ENCODE data around the gene ACAD9.

The ACAD9 gene

DNA sequence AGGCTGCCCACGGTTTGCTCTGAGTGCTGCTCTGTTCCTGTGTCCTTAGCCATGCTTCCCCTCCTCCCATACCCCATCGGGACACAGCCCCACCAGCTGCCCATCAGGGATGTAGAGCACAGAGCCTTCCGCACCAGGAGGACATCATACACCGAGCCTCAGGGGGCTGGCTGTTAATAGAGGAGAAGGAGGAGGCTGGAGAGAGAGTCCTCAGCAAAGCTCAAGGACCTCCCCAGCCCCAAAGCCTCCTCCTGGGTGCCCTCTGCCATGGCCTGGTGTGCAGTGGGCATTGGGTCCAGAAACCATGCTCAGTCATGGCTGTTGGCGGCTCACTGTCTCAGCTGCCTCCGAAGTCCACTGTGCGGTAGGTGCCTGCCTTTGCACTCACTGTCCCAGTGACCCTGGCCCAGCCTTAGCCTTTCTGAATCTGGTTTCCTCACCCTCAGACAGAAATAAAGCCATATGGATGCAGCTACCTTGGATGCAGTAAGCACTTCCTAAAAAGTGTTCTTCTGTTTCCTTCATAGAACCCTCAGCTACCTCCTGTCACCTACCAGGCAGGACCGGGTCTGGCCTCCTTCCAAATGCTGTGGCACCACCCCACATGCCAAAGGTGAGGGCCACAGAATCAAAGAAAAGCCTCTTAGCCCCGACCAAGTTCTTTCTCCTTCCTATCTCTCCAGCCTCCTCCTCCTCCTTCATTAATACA, 53.9 kb downstream of the ACAD9 start:
- DNase-seq (ENCODE audit: low spot score) = no peak
- in situ Hi-C loops (cut with MboI; ENCODE audit: low pct_unique_long_range_greater_than_20kb, low sequenced_read_pairs, unreplicated experiment) = no loop called here
- TF ChIP-seq, protein P1, sequence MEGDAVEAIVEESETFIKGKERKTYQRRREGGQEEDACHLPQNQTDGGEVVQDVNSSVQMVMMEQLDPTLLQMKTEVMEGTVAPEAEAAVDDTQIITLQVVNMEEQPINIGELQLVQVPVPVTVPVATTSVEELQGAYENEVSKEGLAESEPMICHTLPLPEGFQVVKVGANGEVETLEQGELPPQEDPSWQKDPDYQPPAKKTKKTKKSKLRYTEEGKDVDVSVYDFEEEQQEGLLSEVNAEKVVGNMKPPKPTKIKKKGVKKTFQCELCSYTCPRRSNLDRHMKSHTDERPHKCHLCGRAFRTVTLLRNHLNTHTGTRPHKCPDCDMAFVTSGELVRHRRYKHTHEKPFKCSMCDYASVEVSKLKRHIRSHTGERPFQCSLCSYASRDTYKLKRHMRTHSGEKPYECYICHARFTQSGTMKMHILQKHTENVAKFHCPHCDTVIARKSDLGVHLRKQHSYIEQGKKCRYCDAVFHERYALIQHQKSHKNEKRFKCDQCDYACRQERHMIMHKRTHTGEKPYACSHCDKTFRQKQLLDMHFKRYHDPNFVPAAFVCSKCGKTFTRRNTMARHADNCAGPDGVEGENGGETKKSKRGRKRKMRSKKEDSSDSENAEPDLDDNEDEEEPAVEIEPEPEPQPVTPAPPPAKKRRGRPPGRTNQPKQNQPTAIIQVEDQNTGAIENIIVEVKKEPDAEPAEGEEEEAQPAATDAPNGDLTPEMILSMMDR (IDR thresholded peaks at IDR 0.05; ENCODE audit: extremely low read depth, insufficient read depth, missing control alignments) = no peak

DNA sequence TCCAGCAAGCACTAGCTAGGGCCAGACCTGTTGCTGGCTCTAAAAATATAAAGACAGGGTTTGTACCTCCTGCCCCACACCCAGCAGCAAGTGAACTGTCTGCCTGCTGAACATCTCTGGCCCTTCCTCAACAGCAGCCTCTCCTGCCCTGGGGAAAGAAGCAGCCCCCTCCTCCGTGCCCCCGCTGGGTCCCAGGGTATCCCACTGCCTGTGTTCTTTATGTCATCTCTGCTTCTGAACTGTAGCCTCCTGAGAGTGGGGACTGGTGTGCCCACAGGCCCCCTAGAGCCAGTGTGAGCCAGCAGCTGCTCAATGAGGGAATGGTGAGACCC, 54.5 kb downstream of the ACAD9 start:
- in situ Hi-C loops (cut with MboI; ENCODE audit: low pct_unique_long_range_greater_than_20kb, low sequenced_read_pairs, unreplicated experiment) = no loop called here
- TF ChIP-seq, protein P1 (IDR thresholded peaks at IDR 0.05; ENCODE audit: extremely low read depth, insufficient read depth, missing control alignments) = no peak
- DNase-seq (ENCODE audit: low spot score) = no peak

DNA sequence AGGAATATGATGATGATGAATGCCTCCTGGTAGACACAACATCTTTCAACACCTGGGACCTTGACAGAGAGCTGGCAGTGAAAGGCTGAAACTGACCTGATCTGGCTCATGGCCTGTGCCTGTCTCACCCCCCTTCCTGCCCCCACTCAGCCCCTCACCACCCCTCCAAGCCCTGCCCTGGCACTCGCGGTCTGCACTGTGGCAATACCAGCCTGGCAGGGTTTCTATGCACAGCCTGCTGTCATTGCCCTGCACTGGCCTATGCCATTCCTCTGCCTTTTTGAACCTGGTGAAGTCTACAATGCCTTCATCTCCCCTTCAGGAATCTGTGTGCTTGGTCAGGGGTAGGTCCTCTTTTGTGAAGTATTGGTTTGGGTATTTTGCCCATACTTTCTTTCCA, 56.5 kb downstream of the ACAD9 start:
- TF ChIP-seq, protein P1 (IDR thresholded peaks at IDR 0.05; ENCODE audit: extremely low read depth, insufficient read depth, missing control alignments) = no peak
- in situ Hi-C loops (cut with MboI; ENCODE audit: low pct_unique_long_range_greater_than_20kb, low sequenced_read_pairs, unreplicated experiment) = no loop called here

DNA sequence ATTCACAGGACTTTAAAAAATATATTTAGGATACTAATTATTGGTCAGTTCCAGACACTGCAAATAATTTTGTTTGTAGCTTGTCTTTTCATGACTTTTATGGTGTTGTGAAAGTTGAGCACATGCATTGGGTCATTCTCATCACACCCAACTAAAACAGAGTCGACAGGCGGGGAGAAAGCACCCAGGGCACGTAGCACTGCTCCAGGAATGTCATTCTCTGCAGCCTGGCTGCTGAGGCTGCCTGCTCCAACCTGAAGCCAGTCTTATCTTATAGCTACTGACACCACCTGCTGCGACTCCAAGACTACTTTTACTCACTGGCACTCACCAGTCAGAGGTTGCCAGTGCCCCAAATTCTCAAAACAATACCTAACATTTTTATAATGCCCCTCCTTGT, 56.9 kb downstream of the ACAD9 start:
- no peak for DNase-seq (ENCODE audit: low spot score)

More for the DNA sequence above, 56.5 kb downstream of the ACAD9 start:
- DNase-seq (ENCODE audit: low spot score) = no peak

DNA sequence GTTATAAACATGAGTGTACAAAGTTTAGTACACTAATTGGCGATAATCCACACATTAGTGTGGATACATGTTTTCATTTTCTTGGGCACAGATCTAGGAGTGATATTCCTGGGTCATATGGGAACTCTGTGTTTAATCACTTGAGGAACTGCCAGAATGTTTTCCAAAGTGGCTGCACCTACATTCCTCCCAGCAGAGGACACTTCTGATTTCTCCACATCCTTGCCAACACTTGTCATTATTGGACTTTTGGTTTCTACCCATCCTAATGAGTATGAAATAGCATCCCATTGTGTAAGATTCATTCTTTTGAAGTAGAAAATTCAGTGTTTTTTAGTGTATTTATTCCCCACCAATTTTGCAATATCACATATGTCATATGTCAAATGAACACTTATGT, 60.8 kb downstream of the ACAD9 start:
- in situ Hi-C loops (cut with MboI; ENCODE audit: low pct_unique_long_range_greater_than_20kb, low sequenced_read_pairs, unreplicated experiment) = no loop called here
- no peak for DNase-seq (ENCODE audit: low spot score)
- TF ChIP-seq, protein P1 (IDR thresholded peaks at IDR 0.05; ENCODE audit: extremely low read depth, insufficient read depth, missing control alignments) = no peak

More for the DNA sequence above, 56.9 kb downstream of the ACAD9 start:
- TF ChIP-seq, protein P1 (IDR thresholded peaks at IDR 0.05; ENCODE audit: extremely low read depth, insufficient read depth, missing control alignments) = no peak
- in situ Hi-C loops (cut with MboI; ENCODE audit: low pct_unique_long_range_greater_than_20kb, low sequenced_read_pairs, unreplicated experiment) = no loop called here

DNA sequence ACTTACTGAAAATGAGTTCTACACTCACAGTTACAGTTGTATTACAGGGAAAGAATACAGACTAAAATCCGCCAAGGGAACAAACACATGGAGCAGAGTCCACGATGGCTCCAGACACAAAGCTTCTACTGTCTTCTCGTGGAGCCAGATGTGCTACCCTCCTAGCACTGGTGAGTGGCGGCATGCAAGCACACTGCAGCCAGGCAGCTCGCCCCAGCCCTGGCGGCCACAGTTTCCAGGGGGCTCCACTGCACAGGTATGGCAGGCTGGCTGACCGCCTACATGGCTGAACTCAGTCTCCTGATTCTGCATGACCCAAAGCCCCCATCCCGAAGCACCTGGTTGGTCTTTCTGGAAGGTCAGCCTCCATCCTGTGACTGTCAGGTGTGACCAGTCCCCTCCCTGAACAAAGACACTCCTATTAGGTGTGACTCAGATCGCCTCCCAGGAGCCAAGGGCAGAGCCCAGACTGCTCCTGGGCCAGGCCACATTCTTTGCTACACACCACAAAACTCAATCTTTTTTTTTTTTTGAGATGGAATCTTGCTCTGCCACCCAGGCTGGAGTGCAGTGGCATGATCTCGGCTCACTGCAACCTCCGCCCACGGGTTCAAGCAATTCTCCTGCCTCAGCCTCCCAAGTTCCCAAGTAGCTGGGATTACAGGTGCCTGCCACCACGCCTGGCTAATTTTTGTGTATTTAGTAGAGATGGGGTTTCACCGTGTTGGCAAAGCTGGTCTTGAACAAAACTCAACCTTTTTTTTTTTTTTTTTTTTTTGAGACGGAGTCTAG, 62.9 kb downstream of the ACAD9 start:
- TF ChIP-seq, protein P1 (IDR thresholded peaks at IDR 0.05; ENCODE audit: extremely low read depth, insufficient read depth, missing control alignments) = no peak
- no peak for DNase-seq (ENCODE audit: low spot score)
- in situ Hi-C loops (cut with MboI; ENCODE audit: low pct_unique_long_range_greater_than_20kb, low sequenced_read_pairs, unreplicated experiment) = no loop called here

All from GM13977 (cell line).